ENCODE measurements around the gene L1CAM.
"Not testable (repeated sequence)": the region's sequence is repeated elsewhere in the genome, so short reads cannot be mapped to it uniquely, and the experiment has no call there.

The L1CAM gene

GRCh38 chrX:153827903-153828302 lies 58.1 kb downstream of the L1CAM start:
- DNase-seq = peak; percentile 17

- no peak for DNase-seq
Observed at GRCh38 chrX:153827016-153827415, 59.0 kb downstream of the L1CAM start.

GRCh38 chrX:153825042-153825441 lies 60.9 kb downstream of the L1CAM start:
- DNase-seq = no peak

GRCh38 chrX:153824348-153824747 lies 61.6 kb downstream of the L1CAM start:
- DNase-seq = no peak

- peak; percentile 10 for DNase-seq
Observed at GRCh38 chrX:153821066-153821465, 64.9 kb downstream of the L1CAM start.

- DNase-seq = peak; percentile 14
Observed at GRCh38 chrX:153820601-153821000, 65.4 kb downstream of the L1CAM start.

GRCh38 chrX:153819384-153820040 lies 66.5 kb downstream of the L1CAM start:
- peak; percentile 21 for DNase-seq

- peak; percentile 59 for DNase-seq
Observed at GRCh38 chrX:153818571-153819383, 67.2 kb downstream of the L1CAM start.

- DNase-seq = not testable (repeated sequence)
Observed at GRCh38 chrX:153818064-153818463, 67.9 kb downstream of the L1CAM start.

- DNase-seq = peak; percentile 27
Observed at GRCh38 chrX:153816831-153817690, 68.9 kb downstream of the L1CAM start.

GRCh38 chrX:153814591-153815315 lies 71.2 kb downstream of the L1CAM start:
- peak; percentile 14 for DNase-seq

- DNase-seq = no peak
Observed at GRCh38 chrX:153813161-153813560, 72.8 kb downstream of the L1CAM start.

- no peak for DNase-seq
Observed at GRCh38 chrX:153812220-153812619, 73.8 kb downstream of the L1CAM start.

Measured in 8988T (cell line).